Endodermal cell (in vitro differentiated cells): ENCODE measurements around the gene ARL8B. TPM values are rescaled to one million over a fixed set of nuclear protein-coding genes. Genes with fewer than 3 reads are reported as not detected.
A peak's percentile ranks its signal among the peaks of the same experiment; 100 is the strongest.

ENCODE experiments used
- DNase-seq: peaks from one replicate; pipeline ENCODE4 v3.0.0-alpha.2; 2017
- H3K27ac ChIP-seq: 2 replicates; pipeline ENCODE4 v1.5.1; 2013; ENCODE audit warnings: mild to moderate bottlenecking, low read depth, low read length, moderate library complexity
- H3K27me3 ChIP-seq: 2 replicates; pipeline ENCODE4 v1.6.1; 2013; ENCODE audit warnings: mild to moderate bottlenecking, low read length, moderate library complexity; ENCODE audit not compliant: insufficient read depth, control insufficient read depth, poor library complexity, severe bottlenecking
- H3K36me3 ChIP-seq: 2 replicates; pipeline ENCODE4 v1.7.0; 2013; ENCODE audit warnings: mild to moderate bottlenecking, low read length, moderate library complexity; ENCODE audit not compliant: control insufficient read depth, insufficient read depth
- H3K4me1 ChIP-seq: one replicate; pipeline ENCODE4 v1.7.0; 2013; ENCODE audit warnings: low read length; ENCODE audit not compliant: control insufficient read depth, insufficient read depth
- H3K4me3 ChIP-seq: 2 replicates; pipeline ENCODE4 v1.5.1; 2013; ENCODE audit warnings: mild to moderate bottlenecking, low read length, moderate library complexity
- H3K9ac ChIP-seq: 2 replicates; pipeline ENCODE4 v1.6.1; 2013; ENCODE audit warnings: mild to moderate bottlenecking, low read length, moderate library complexity; ENCODE audit not compliant: poor library complexity, severe bottlenecking; ENCODE audit errors: extremely low read depth
- H3K9me3 ChIP-seq: 2 replicates; pipeline ENCODE4 v1.6.1; 2013; ENCODE audit warnings: mild to moderate bottlenecking, low read length, moderate library complexity; ENCODE audit not compliant: control insufficient read depth
- H3K27ac Mint-ChIP-seq: 2 replicates; pipeline ENCODE4 v1.8.0; 2020; ENCODE audit warnings: mixed read lengths
- H3K27me3 Mint-ChIP-seq: 2 replicates; pipeline ENCODE4 v1.8.0; 2021; ENCODE audit warnings: mild to moderate bottlenecking, mixed read lengths; ENCODE audit not compliant: insufficient read depth
- H3K36me3 Mint-ChIP-seq: 2 replicates; pipeline ENCODE4 v1.8.0; 2020; ENCODE audit warnings: low read depth, mixed read lengths
- H3K4me1 Mint-ChIP-seq: 2 replicates; pipeline ENCODE4 v1.8.0; 2020; ENCODE audit warnings: mixed read lengths
- H3K4me3 Mint-ChIP-seq: 2 replicates; pipeline ENCODE4 v1.8.0; 2020; ENCODE audit warnings: mild to moderate bottlenecking, moderate library complexity, mixed read lengths
- H3K9me3 Mint-ChIP-seq: 2 replicates; pipeline ENCODE4 v1.8.0; 2020; ENCODE audit warnings: mild to moderate bottlenecking, mixed read lengths
- WGBS, 2 experiments: methylation state at CpG; one replicate each; pipeline versions ENCODE4 v1.1.5 to v1.1.7; 2013; ENCODE audit warnings: missing lambda C conversion rate in 2 of 2, mixed read lengths in 1 of 2; ENCODE audit not compliant: insufficient coverage in 1 of 2, insufficient read length in 1 of 2; 5-methylcytosine and 5-hydroxymethylcytosine counted together
- total RNA-seq, 2 donors: library from RNA; stranded (reverse); fragmentation: NEBNext Ultra II Directional in 1 of 2; extraction: Animal tissue kit (Norgen Biotek cat#: 25700) in 1 of 2; gene quantifications; 2 replicates in 1 of 2; 3 replicates in 1 of 2; pipeline ENCODE4 v1.2.1, GENCODE V29; 2021
- TF ChIP-seq, protein P1 (sequence below): fragments of 200-600 bp; sonication (generic); conservative IDR thresholded peaks from 2 replicates; pipeline ENCODE4 v1.5.0; 2021; ENCODE audit warnings: antibody characterized with exemption, mild to moderate bottlenecking

The ARL8B gene
- total RNA-seq, 2 donors from 2014 or later = 31.2 to 37.3 TPM

DNA sequence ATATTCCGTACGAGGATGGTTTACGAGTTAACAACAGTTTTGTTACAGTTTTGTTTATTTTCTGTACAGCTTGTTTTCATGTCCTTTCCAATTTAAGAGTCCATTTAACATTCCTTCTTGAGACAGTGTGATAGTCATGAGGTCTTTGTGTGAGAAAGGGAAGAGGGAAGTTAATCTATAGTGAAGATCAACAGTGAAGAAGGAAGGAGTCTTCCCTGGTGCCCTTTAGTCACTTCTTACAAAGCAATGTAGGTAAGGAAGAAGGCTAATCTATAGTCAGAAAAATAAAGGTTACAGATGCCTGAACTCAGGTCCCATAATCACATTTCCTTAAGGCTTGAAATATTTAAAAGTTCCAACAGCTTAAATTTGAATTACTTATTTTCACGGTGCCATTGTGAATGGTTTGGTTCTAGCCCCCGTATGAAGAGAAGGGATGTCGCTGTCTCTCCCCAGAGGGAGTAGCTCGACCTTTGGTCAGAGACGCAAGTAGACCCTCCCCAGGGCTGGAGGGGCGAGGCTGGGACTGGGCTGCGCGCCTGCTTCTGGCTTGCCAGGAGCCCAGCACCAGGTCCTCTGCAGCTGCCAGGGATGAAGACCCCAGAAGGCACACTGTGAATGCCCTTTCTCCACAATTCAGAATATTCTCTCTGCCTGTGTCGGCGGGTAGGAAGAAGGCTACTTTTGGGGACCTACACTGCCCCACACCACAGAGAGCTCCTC lies 100.4 kb downstream of the ARL8B start:
- no peak for DNase-seq
- H3K27me3 Mint-ChIP-seq = no peaks in the 10 kb centered on the region
- H3K9ac ChIP-seq = no peak overlapping the region
- no peak overlapping the region for H3K4me3 ChIP-seq
- WGBS, 2 experiments = 90 to 91% methylated on average over 10 to 13 of the region's 13 CpGs
- H3K9me3 ChIP-seq = no peaks in the 10 kb centered on the region
- H3K4me1 ChIP-seq = peaks cover 13% of the 10 kb centered on the region
- no peak overlapping the region for H3K27ac ChIP-seq
- TF ChIP-seq, protein P1, sequence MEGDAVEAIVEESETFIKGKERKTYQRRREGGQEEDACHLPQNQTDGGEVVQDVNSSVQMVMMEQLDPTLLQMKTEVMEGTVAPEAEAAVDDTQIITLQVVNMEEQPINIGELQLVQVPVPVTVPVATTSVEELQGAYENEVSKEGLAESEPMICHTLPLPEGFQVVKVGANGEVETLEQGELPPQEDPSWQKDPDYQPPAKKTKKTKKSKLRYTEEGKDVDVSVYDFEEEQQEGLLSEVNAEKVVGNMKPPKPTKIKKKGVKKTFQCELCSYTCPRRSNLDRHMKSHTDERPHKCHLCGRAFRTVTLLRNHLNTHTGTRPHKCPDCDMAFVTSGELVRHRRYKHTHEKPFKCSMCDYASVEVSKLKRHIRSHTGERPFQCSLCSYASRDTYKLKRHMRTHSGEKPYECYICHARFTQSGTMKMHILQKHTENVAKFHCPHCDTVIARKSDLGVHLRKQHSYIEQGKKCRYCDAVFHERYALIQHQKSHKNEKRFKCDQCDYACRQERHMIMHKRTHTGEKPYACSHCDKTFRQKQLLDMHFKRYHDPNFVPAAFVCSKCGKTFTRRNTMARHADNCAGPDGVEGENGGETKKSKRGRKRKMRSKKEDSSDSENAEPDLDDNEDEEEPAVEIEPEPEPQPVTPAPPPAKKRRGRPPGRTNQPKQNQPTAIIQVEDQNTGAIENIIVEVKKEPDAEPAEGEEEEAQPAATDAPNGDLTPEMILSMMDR = no peak
- H3K27me3 ChIP-seq = no peaks in the 10 kb centered on the region
- peaks cover 32% of the 10 kb centered on the region for H3K4me1 Mint-ChIP-seq
- H3K9me3 Mint-ChIP-seq = no peaks in the 10 kb centered on the region
- peaks cover 4% of the 10 kb centered on the region for H3K36me3 ChIP-seq
- no peak overlapping the region for H3K27ac Mint-ChIP-seq
- H3K36me3 Mint-ChIP-seq = peaks cover 14% of the 10 kb centered on the region
- no peak overlapping the region for H3K4me3 Mint-ChIP-seq

- TF ChIP-seq, protein P1 = peak; percentile 71
- no peak for DNase-seq
- H3K27ac ChIP-seq = no peak overlapping the region
- 91 to 93% methylated on average over 3 to 6 of the region's 6 CpGs for WGBS, 2 experiments
- peaks cover 11% of the 10 kb centered on the region for H3K4me1 ChIP-seq
- no peak overlapping the region for H3K4me3 ChIP-seq
- no peak overlapping the region for H3K4me3 Mint-ChIP-seq
- H3K36me3 Mint-ChIP-seq = peaks cover 1% of the 10 kb centered on the region
- no peaks in the 10 kb centered on the region for H3K9me3 Mint-ChIP-seq
- H3K4me1 Mint-ChIP-seq = peaks cover 11% of the 10 kb centered on the region
- peaks cover 2% of the 10 kb centered on the region for H3K27me3 Mint-ChIP-seq
- no peak overlapping the region for H3K27ac Mint-ChIP-seq
- no peaks in the 10 kb centered on the region for H3K9me3 ChIP-seq
- H3K27me3 ChIP-seq = no peaks in the 10 kb centered on the region
- no peak overlapping the region for H3K9ac ChIP-seq
- H3K36me3 ChIP-seq = no peaks in the 10 kb centered on the region
Measured at GRCh38 chr3:5226783-5227182, 104.7 kb downstream of the ARL8B start.

GRCh38 chr3:5227812-5228211 lies 105.7 kb downstream of the ARL8B start:
- DNase-seq = no peak

More at GRCh38 chr3:5227812-5228211, 105.7 kb downstream of the ARL8B start:
- Histone ChIP-seq H3K27me3 (no peaks in the 10 kb centered on the region), H3K4me3 (no peak overlapping the region), H3K9ac (no peak overlapping the region), H3K9me3 (no peaks in the 10 kb centered on the region), H3K27ac (no peak overlapping the region), H3K4me1 (peaks cover 2% of the 10 kb centered on the region), H3K36me3 (no peaks in the 10 kb centered on the region)
- Mint-ChIP-seq H3K36me3 (peaks cover 1% of the 10 kb centered on the region), H3K4me3 (no peak overlapping the region), H3K27ac (no peak overlapping the region), H3K9me3 (no peaks in the 10 kb centered on the region), H3K4me1 (peaks cover 4% of the 10 kb centered on the region), H3K27me3 (peaks cover 2% of the 10 kb centered on the region)
- TF ChIP-seq, protein P1 = no peak
- 91 to 95% methylated on average over 6 of the region's 6 CpGs for WGBS, 2 experiments
